WTC11 (cell line): ENCODE results near the gene ACSM3. TPM values are rescaled to one million over a fixed set of nuclear protein-coding genes. Genes with fewer than 3 reads are reported as not detected.

Experiments
- ATAC-seq: fragments of 200-7000 bp; cut with Tn5 transposase; 2 replicates; pipeline ENCODE4 v1.10.0; 2021; ENCODE audit warnings: mild to moderate bottlenecking, moderate library complexity
- CTCF ChIA-PET: fragments of 300-600 bp; sonication (Branson Sonifier 250); formaldehyde crosslinking; loops from one replicate; lab custom pipeline; 2021; ENCODE audit warnings: antibody characterized with exemption; lab: Charles Lee
- POLR2A ChIA-PET: fragments of 350-600 bp; sonication (Branson Sonifier 250); formaldehyde crosslinking; loops from one replicate; lab custom pipeline; 2021; ENCODE audit warnings: antibody characterized with exemption; lab: Charles Lee
- DNase-seq: peaks from one replicate; pipeline ENCODE4 v3.0.0; 2021; ENCODE audit warnings: low spot score
- H3K27ac Mint-ChIP-seq: 2 replicates; pipeline ENCODE4 v1.8.0; 2021; ENCODE audit warnings: mixed read lengths
- H3K27me3 Mint-ChIP-seq: 2 replicates; pipeline ENCODE4 v1.8.0; 2021; ENCODE audit warnings: low read depth, mild to moderate bottlenecking, moderate library complexity, mixed read lengths
- H3K36me3 Mint-ChIP-seq: 2 replicates; pipeline ENCODE4 v1.8.0; 2021; ENCODE audit warnings: mixed read lengths
- H3K4me1 Mint-ChIP-seq: 2 replicates; pipeline ENCODE4 v1.8.0; 2022; ENCODE audit warnings: mixed read lengths
- H3K4me3 Mint-ChIP-seq: 2 replicates; pipeline ENCODE4 v1.8.0; 2021; ENCODE audit warnings: mild to moderate bottlenecking, moderate library complexity, mixed read lengths
- H3K9me3 Mint-ChIP-seq: 2 replicates; pipeline ENCODE4 v1.8.0; 2021; ENCODE audit warnings: mixed read lengths
- MYBL2 ChIP-seq: sonication (generic); formaldehyde crosslinking; IDR thresholded peaks from 2 replicates; pipeline ENCODE4 v1.8.1; 2023; ENCODE audit warnings: mild to moderate bottlenecking, moderate library complexity, missing genetic modification reagents
- NR2C2 ChIP-seq: sonication (generic); formaldehyde crosslinking; IDR thresholded peaks from 2 replicates; pipeline ENCODE4 v1.8.0; 2022; ENCODE audit warnings: mild to moderate bottlenecking, missing genetic modification reagents
- OVOL2 ChIP-seq: fragments of 250-450 bp; sonication (Bioruptor Pico); IDR thresholded peaks from 2 replicates; pipeline ENCODE4 v1.9.0; 2021; ENCODE audit warnings: mild to moderate bottlenecking, borderline replicate concordance
- PRRX2 ChIP-seq: fragments of 250-450 bp; sonication (Bioruptor Pico); IDR thresholded peaks from 2 replicates; pipeline ENCODE4 v1.8.0; 2021; ENCODE audit warnings: mild to moderate bottlenecking
- SOX15 ChIP-seq: fragments of 250-450 bp; sonication (Bioruptor Pico); IDR thresholded peaks from 2 replicates; pipeline ENCODE4 v1.9.0; 2021; ENCODE audit warnings: mild to moderate bottlenecking
- SP1 ChIP-seq: sonication (generic); formaldehyde crosslinking; conservative IDR thresholded peaks from 2 replicates; pipeline ENCODE4 v1.8.1; 2022; ENCODE audit warnings: missing genetic modification reagents
- ZNF317 ChIP-seq: sonication (generic); formaldehyde crosslinking; IDR thresholded peaks from 2 replicates; pipeline ENCODE4 v1.8.1; 2023; ENCODE audit warnings: low read depth, mild to moderate bottlenecking, moderate library complexity, missing genetic modification reagents, borderline replicate concordance
- total RNA-seq: library from RNA; stranded (reverse); gene quantifications from 3 replicates; pipeline ENCODE4 v1.2.3, GENCODE V29; 2021
- TF ChIP-seq, protein P1 (sequence below): fragments of 250-450 bp; sonication (Bioruptor Pico); IDR thresholded peaks from 2 replicates; pipeline ENCODE4 v1.9.0; 2021; ENCODE audit warnings: mild to moderate bottlenecking
- TF ChIP-seq, protein P2 (sequence below): sonication (generic); formaldehyde crosslinking; IDR thresholded peaks from 2 replicates; pipeline ENCODE4 v1.8.0; 2023; ENCODE audit warnings: missing genetic modification reagents
- TF ChIP-seq, protein P3 (sequence below): fragments of 250-450 bp; sonication (Bioruptor Pico); IDR thresholded peaks from 2 replicates; pipeline ENCODE4 v1.9.0; 2021; ENCODE audit warnings: mild to moderate bottlenecking
- TF ChIP-seq, protein P4 (sequence below): sonication (generic); formaldehyde crosslinking; IDR thresholded peaks from 2 replicates; pipeline ENCODE4 v1.8.0; 2023; ENCODE audit warnings: mild to moderate bottlenecking, missing genetic modification reagents
- TF ChIP-seq, protein P5 (sequence below): fragments of 250-450 bp; sonication (Bioruptor Pico); conservative IDR thresholded peaks from 2 replicates; pipeline ENCODE4 v1.9.0; 2021; ENCODE audit warnings: mild to moderate bottlenecking
- TF ChIP-seq, protein P6 (sequence below): fragments of 250-450 bp; sonication (Bioruptor Pico); IDR thresholded peaks from 2 replicates; pipeline ENCODE4 v1.8.0; 2021; ENCODE audit warnings: mild to moderate bottlenecking
- TF ChIP-seq, protein P7 (sequence below): fragments of 250-450 bp; sonication (Bioruptor Pico); IDR thresholded peaks from 2 replicates; pipeline ENCODE4 v2.1.2; 2022; ENCODE audit warnings: mild to moderate bottlenecking, moderate library complexity
- TF ChIP-seq, protein P8 (sequence below): sonication (generic); formaldehyde crosslinking; IDR thresholded peaks from 2 replicates; pipeline ENCODE4 v1.8.1; 2022; ENCODE audit warnings: mild to moderate bottlenecking, missing genetic modification reagents, moderate library complexity, borderline replicate concordance
- TF ChIP-seq, protein P9 (sequence below): sonication (generic); formaldehyde crosslinking; IDR thresholded peaks from 2 replicates; pipeline ENCODE4 v1.8.0; 2022; ENCODE audit warnings: mild to moderate bottlenecking, missing genetic modification reagents
- TF ChIP-seq, protein P10 (sequence below): sonication (generic); formaldehyde crosslinking; conservative IDR thresholded peaks from 2 replicates; pipeline ENCODE4 v1.8.1; 2023; ENCODE audit warnings: mild to moderate bottlenecking, low read depth, missing genetic modification reagents, moderate library complexity

The ACSM3 gene
- total RNA-seq, 1 experiment from 2014 or later = 5.0 TPM

DNA sequence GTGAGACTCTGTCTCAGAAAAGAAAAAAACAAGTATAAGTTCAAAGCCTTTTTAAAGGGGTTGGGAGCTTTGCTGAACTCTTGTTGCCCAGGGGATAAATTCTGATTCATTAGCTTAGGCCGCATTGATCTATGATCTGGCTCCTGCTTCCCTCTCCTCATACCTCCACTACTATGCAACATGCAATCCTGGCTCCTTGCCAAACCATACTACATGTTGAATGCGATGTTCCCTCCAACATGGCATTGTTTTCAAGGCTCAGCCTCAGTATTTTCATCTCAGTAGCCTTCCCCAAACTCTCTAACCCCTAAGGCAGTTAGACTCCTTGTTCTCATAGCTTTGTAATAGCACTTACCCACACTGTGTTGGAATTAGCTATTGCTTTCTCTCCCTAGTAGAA is 48.7 kb downstream of the ACSM3 start:
- CTCF ChIA-PET = interaction anchor here (1.4 kb wide), 1 partner anchor 189 kb away, joined by 3 read pairs; no protein-coding TSS in a partner anchor
- no peaks in the 10 kb centered on the region for H3K9me3 Mint-ChIP-seq
- no peak for TF ChIP-seq ZNF317 (CRISPR knock-in tag)
- TF ChIP-seq MYBL2 (CRISPR knock-in tag) = no peak
- TF ChIP-seq NR2C2 (CRISPR knock-in tag) = no peak
- TF ChIP-seq, protein P1, sequence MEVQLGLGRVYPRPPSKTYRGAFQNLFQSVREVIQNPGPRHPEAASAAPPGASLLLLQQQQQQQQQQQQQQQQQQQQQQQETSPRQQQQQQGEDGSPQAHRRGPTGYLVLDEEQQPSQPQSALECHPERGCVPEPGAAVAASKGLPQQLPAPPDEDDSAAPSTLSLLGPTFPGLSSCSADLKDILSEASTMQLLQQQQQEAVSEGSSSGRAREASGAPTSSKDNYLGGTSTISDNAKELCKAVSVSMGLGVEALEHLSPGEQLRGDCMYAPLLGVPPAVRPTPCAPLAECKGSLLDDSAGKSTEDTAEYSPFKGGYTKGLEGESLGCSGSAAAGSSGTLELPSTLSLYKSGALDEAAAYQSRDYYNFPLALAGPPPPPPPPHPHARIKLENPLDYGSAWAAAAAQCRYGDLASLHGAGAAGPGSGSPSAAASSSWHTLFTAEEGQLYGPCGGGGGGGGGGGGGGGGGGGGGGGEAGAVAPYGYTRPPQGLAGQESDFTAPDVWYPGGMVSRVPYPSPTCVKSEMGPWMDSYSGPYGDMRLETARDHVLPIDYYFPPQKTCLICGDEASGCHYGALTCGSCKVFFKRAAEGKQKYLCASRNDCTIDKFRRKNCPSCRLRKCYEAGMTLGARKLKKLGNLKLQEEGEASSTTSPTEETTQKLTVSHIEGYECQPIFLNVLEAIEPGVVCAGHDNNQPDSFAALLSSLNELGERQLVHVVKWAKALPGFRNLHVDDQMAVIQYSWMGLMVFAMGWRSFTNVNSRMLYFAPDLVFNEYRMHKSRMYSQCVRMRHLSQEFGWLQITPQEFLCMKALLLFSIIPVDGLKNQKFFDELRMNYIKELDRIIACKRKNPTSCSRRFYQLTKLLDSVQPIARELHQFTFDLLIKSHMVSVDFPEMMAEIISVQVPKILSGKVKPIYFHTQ = no peak
- TF ChIP-seq PRRX2 = no peak
- TF ChIP-seq, protein P2, sequence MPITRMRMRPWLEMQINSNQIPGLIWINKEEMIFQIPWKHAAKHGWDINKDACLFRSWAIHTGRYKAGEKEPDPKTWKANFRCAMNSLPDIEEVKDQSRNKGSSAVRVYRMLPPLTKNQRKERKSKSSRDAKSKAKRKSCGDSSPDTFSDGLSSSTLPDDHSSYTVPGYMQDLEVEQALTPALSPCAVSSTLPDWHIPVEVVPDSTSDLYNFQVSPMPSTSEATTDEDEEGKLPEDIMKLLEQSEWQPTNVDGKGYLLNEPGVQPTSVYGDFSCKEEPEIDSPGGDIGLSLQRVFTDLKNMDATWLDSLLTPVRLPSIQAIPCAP = no peak
- no peak for TF ChIP-seq OVOL2 (CRISPR knock-in tag)
- no peak for TF ChIP-seq SOX15
- TF ChIP-seq, protein P3, sequence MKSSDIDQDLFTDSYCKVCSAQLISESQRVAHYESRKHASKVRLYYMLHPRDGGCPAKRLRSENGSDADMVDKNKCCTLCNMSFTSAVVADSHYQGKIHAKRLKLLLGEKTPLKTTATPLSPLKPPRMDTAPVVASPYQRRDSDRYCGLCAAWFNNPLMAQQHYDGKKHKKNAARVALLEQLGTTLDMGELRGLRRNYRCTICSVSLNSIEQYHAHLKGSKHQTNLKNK (CRISPR knock-in tag) = no peak
- TF ChIP-seq, all 79 proteins: peak for 0
- no peak for DNase-seq
- peaks cover 8% of the 10 kb centered on the region for H3K4me1 Mint-ChIP-seq
- no peaks in the 10 kb centered on the region for H3K27me3 Mint-ChIP-seq
- ATAC-seq = no peak
- no peak overlapping the region for H3K27ac Mint-ChIP-seq
- H3K36me3 Mint-ChIP-seq = peaks cover 3% of the 10 kb centered on the region
- no peak overlapping the region for H3K4me3 Mint-ChIP-seq
- POLR2A ChIA-PET = no interaction called here

DNA sequence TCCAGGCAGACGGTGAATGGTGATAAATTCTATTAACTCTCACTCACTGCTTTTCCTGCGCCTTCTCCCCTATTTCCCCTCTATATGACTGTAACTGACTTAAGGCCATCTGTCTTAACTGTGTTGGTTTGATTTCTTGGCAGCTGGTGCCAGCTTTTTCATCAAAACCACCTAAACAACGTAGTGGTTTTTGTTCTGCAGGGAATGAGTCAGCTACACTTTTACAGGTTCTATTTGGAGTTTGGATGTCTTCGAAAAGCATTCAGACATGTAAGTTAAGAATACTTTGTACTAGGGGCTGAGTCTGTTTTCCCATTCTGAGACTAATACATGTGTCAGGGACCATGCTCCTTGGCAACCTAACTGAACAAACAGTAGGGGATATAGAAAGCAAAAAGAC is 51.0 kb downstream of the ACSM3 start:
- Mint-ChIP-seq H3K4me1 (no peaks in the 10 kb centered on the region), H3K9me3 (peaks cover 3% of the 10 kb centered on the region; the same call in 1 of the 2 replicates), H3K4me3 (no peak overlapping the region), H3K36me3 (peaks cover 8% of the 10 kb centered on the region), H3K27ac (no peak overlapping the region), H3K27me3 (no peaks in the 10 kb centered on the region)
- no peak for ATAC-seq
- no peak for DNase-seq
- CTCF ChIA-PET = no interaction called here
- POLR2A ChIA-PET = no interaction called here
- TF ChIP-seq, protein P4, sequence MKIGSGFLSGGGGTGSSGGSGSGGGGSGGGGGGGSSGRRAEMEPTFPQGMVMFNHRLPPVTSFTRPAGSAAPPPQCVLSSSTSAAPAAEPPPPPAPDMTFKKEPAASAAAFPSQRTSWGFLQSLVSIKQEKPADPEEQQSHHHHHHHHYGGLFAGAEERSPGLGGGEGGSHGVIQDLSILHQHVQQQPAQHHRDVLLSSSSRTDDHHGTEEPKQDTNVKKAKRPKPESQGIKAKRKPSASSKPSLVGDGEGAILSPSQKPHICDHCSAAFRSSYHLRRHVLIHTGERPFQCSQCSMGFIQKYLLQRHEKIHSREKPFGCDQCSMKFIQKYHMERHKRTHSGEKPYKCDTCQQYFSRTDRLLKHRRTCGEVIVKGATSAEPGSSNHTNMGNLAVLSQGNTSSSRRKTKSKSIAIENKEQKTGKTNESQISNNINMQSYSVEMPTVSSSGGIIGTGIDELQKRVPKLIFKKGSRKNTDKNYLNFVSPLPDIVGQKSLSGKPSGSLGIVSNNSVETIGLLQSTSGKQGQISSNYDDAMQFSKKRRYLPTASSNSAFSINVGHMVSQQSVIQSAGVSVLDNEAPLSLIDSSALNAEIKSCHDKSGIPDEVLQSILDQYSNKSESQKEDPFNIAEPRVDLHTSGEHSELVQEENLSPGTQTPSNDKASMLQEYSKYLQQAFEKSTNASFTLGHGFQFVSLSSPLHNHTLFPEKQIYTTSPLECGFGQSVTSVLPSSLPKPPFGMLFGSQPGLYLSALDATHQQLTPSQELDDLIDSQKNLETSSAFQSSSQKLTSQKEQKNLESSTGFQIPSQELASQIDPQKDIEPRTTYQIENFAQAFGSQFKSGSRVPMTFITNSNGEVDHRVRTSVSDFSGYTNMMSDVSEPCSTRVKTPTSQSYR (CRISPR knock-in tag) = no peak
- TF ChIP-seq, protein P5, sequence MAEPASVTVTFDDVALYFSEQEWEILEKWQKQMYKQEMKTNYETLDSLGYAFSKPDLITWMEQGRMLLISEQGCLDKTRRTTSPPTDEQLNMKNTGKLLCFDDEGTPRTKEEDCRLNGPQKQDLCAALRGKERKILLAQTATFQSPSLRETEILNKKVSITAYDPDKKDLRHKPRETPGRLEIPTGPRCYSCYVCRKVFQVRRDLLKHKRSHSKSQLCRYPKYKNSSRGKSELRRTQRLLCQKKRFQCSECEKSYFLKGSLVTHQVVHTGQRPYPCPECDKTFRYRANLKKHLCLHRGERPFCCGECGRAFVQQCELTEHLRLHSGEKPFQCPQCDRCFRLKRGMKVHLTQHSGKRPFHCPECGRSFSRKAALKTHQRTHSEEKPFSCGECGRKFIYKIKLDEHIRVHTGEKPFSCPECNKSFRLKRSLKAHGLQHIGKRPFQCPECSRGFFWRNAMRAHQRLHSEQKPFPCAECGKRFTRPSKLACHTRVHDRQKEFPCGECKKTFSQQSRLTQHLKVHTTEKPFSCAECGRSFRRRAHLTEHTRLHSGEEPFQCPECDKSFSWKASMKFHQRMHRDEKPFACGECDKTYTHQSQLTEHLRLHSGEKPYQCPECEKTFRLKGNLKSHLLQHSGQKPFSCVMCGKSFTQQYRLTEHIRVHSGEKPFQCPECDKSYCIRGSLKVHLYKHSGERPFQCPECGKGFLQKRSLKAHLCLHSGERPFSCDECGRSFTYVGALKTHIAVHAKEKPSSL (CRISPR knock-in tag) = no peak
- TF ChIP-seq, protein P6, sequence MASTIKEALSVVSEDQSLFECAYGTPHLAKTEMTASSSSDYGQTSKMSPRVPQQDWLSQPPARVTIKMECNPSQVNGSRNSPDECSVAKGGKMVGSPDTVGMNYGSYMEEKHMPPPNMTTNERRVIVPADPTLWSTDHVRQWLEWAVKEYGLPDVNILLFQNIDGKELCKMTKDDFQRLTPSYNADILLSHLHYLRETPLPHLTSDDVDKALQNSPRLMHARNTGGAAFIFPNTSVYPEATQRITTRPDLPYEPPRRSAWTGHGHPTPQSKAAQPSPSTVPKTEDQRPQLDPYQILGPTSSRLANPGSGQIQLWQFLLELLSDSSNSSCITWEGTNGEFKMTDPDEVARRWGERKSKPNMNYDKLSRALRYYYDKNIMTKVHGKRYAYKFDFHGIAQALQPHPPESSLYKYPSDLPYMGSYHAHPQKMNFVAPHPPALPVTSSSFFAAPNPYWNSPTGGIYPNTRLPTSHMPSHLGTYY = no peak
- TF ChIP-seq, protein P7, sequence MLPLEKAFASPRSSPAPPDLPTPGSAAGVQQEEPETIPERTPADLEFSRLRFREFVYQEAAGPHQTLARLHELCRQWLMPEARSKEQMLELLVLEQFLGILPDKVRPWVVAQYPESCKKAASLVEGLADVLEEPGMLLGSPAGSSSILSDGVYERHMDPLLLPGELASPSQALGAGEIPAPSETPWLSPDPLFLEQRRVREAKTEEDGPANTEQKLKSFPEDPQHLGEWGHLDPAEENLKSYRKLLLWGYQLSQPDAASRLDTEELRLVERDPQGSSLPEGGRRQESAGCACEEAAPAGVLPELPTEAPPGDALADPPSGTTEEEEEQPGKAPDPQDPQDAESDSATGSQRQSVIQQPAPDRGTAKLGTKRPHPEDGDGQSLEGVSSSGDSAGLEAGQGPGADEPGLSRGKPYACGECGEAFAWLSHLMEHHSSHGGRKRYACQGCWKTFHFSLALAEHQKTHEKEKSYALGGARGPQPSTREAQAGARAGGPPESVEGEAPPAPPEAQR (CRISPR knock-in tag) = no peak
- TF ChIP-seq SP1 (CRISPR knock-in tag) = no peak
- TF ChIP-seq, protein P8, sequence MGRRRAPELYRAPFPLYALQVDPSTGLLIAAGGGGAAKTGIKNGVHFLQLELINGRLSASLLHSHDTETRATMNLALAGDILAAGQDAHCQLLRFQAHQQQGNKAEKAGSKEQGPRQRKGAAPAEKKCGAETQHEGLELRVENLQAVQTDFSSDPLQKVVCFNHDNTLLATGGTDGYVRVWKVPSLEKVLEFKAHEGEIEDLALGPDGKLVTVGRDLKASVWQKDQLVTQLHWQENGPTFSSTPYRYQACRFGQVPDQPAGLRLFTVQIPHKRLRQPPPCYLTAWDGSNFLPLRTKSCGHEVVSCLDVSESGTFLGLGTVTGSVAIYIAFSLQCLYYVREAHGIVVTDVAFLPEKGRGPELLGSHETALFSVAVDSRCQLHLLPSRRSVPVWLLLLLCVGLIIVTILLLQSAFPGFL (CRISPR knock-in tag) = no peak
- TF ChIP-seq, protein P9, sequence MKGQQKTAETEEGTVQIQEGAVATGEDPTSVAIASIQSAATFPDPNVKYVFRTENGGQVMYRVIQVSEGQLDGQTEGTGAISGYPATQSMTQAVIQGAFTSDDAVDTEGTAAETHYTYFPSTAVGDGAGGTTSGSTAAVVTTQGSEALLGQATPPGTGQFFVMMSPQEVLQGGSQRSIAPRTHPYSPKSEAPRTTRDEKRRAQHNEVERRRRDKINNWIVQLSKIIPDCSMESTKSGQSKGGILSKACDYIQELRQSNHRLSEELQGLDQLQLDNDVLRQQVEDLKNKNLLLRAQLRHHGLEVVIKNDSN = no peak
- TF ChIP-seq, protein P10, sequence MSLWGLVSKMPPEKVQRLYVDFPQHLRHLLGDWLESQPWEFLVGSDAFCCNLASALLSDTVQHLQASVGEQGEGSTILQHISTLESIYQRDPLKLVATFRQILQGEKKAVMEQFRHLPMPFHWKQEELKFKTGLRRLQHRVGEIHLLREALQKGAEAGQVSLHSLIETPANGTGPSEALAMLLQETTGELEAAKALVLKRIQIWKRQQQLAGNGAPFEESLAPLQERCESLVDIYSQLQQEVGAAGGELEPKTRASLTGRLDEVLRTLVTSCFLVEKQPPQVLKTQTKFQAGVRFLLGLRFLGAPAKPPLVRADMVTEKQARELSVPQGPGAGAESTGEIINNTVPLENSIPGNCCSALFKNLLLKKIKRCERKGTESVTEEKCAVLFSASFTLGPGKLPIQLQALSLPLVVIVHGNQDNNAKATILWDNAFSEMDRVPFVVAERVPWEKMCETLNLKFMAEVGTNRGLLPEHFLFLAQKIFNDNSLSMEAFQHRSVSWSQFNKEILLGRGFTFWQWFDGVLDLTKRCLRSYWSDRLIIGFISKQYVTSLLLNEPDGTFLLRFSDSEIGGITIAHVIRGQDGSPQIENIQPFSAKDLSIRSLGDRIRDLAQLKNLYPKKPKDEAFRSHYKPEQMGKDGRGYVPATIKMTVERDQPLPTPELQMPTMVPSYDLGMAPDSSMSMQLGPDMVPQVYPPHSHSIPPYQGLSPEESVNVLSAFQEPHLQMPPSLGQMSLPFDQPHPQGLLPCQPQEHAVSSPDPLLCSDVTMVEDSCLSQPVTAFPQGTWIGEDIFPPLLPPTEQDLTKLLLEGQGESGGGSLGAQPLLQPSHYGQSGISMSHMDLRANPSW (CRISPR knock-in tag) = no peak
- no peak for TF ChIP-seq PRRX2
- TF ChIP-seq MYBL2 (CRISPR knock-in tag) = no peak
